Heart right ventricle (tissue), 16 donors: ENCODE measurements around the gene C18orf32. TPM values are rescaled to one million over a fixed set of nuclear protein-coding genes. Genes with fewer than 3 reads are reported as not detected.
A peak's percentile ranks its signal among the peaks of the same experiment; 100 is the strongest.

Source experiments
- ATAC-seq, 8 donors: fragments of 200-7000 bp; cut with Tn5 transposase; one replicate each; pipeline ENCODE4 v1.9.1; 2020; ENCODE audit warnings: mild to moderate bottlenecking in 8 of 8, moderate library complexity in 8 of 8, moderate number of reproducible peaks in 1 of 8
- DNase-seq, 2 donors: peaks; one replicate each; pipeline ENCODE4 v3.0.0-alpha.2; 2020
- H3K27ac ChIP-seq, 10 donors: fragments of 200-600 bp; sonication (generic) in 2 of 10; one replicate each; pipeline versions ENCODE4 v1.5.0 to v1.8.0; 2020 to 2022; ENCODE audit warnings: mild to moderate bottlenecking in 3 of 10
- H3K27me3 ChIP-seq, 7 donors: fragments of 200-600 bp; one replicate each; pipeline ENCODE4 v1.8.0; 2021 to 2022; ENCODE audit warnings: mild to moderate bottlenecking in 2 of 7
- H3K36me3 ChIP-seq, 9 donors: fragments of 200-600 bp; sonication (generic) in 1 of 9; one replicate each; pipeline versions ENCODE4 v1.5.0 to v1.8.0; 2020 to 2022; ENCODE audit warnings: mild to moderate bottlenecking in 2 of 9
- H3K4me1 ChIP-seq, 9 donors: fragments of 200-600 bp; sonication (generic) in 1 of 9; one replicate each; pipeline versions ENCODE4 v1.5.0 to v1.8.0; 2020 to 2022; ENCODE audit warnings: mild to moderate bottlenecking in 4 of 9
- H3K4me3 ChIP-seq, 10 donors: fragments of 200-600 bp; sonication (generic) in 2 of 10; one replicate each; pipeline versions ENCODE4 v1.5.0 to v1.8.0; 2020 to 2022; ENCODE audit warnings: mild to moderate bottlenecking in 7 of 10, moderate library complexity in 2 of 10
- H3K9me3 ChIP-seq, 11 donors: fragments of 200-600 bp in 10 of 11; sonication (generic) in 2 of 11; one replicate each; pipeline versions ENCODE4 v1.5.0 to v1.8.0; 2013 to 2022; ENCODE audit warnings: mild to moderate bottlenecking in 2 of 11, control low read depth in 1 of 11, moderate library complexity in 1 of 11
- WGBS, 2 donors: extraction: QIAGEN DNeasy Blood & Tissue Kit; methylation state at CpG; one replicate each; pipeline ENCODE4 v1.1.7; 2013; ENCODE audit warnings: inconsistent platforms in 1 of 2; 5-methylcytosine and 5-hydroxymethylcytosine counted together
- intact Hi-C, 10 donors: fragments of 100-400 bp; cut with DNase I; formaldehyde crosslinking; loops; one replicate each; pipeline versions ENCODE4 v1.11.1 to v1.14.2; 2022
- polyA plus RNA-seq, 2 donors: library from polyadenylated mRNA; stranded (reverse); fragments of 200-250 nt; gene quantifications; one replicate each; pipeline ENCODE4 v1.2.3, GENCODE V29; 2013
- total RNA-seq, 10 donors: library from RNA; stranded (reverse); fragmentation: NEBNext Ultra II Directional in 3 of 10; extraction: Animal tissue kit (Norgen Biotek cat#: 25700) in 3 of 10; gene quantifications; one replicate each; pipeline versions ENCODE4 v1.2.1 to v1.2.4, GENCODE V29; 2021 to 2023
- TF ChIP-seq, protein P1 (sequence below), 9 donors: fragments of 200-600 bp; sonication (generic) in 2 of 9; IDR thresholded peaks; one replicate each; pipeline versions ENCODE4 v1.5.0 to v1.8.0; 2021 to 2022; ENCODE audit warnings: antibody characterized with exemption in 9 of 9, mild to moderate bottlenecking in 5 of 9, moderate library complexity in 1 of 9
- donor health status: Arrhythmogenic right ventricular cardiomyopathy.
- donor health status: ischemic (EF 13 %, LVEDD 7.1; RV severe dilation, severe dysfunction).
- donor health status: healthy with polysubstance abuse.
- donor health status: DM: no; HTN: yes; CAD: no.
- donor health status: DM: no; HTN: no; CAD: no.
- donor health status: ischemic (EF 25% LVEDD 6.9; RV normal size, moderate dysfunction).
- donor health status: ischemic (EF 25% LVEDD 5.7; RV mildly dilated, moderate dysfunction).
- donor health status: healthy.
- donor health status: DM: yes; HTN: yes; CAD: no.
- donor health status: Ischemic cardiomyopathy.
- donor health status: ischemic (EF 35%, LVEDD 5.7; RV mildly dilated, moderate dysfunction).
- donor health status: nonischemic (EF 11% LVEDD 7.7; RV severe dilation, severe dysfunction).
- donor health status: DM: yes; HTN: yes; CAD: no.
- donor health status: PGD.
- donor health status: ischemic (EF 29% LVEDD 5.4; RV normal size, mild dysfunction).
- donor health status: nonischemic (EF 23%, LVEDD 6.1; RV moderate dilation, normal function).

C18orf32 gene
- total and polyA plus RNA-seq, 12 donors: 25.1 to 68.3 (median 43.3) TPM

DNA sequence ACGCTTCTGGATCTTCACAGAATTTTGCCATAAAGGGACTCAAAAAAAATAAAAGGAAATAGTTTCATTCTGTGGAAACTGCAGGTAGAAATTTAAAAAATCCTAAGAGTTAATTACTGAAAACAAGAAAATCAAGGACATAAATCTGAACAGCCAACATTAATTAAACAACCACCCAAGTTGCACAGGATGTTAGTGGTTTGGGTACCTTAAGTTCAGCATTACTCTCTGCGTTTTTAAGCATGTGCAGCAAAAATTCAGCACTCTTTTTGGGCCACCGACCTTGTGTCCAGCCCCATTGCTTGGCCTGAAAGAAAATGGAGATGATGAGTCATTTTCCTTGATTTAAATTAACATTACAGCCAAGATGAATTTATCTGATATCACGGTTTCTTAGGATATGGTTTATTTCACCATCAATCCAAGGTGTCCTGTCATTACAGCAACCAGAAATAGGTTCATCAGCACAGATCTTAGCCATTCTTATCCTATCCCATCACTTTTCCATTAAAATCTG lies 3.3 kb upstream of the C18orf32 start:
- ATAC-seq (no peak), DNase-seq (no peak)
- WGBS, 2 donors: 68 to 73% methylated on average over 4 of the region's 4 CpGs
- no peaks in the 10 kb centered on the region for H3K9me3 ChIP-seq
- TF ChIP-seq, protein P1, sequence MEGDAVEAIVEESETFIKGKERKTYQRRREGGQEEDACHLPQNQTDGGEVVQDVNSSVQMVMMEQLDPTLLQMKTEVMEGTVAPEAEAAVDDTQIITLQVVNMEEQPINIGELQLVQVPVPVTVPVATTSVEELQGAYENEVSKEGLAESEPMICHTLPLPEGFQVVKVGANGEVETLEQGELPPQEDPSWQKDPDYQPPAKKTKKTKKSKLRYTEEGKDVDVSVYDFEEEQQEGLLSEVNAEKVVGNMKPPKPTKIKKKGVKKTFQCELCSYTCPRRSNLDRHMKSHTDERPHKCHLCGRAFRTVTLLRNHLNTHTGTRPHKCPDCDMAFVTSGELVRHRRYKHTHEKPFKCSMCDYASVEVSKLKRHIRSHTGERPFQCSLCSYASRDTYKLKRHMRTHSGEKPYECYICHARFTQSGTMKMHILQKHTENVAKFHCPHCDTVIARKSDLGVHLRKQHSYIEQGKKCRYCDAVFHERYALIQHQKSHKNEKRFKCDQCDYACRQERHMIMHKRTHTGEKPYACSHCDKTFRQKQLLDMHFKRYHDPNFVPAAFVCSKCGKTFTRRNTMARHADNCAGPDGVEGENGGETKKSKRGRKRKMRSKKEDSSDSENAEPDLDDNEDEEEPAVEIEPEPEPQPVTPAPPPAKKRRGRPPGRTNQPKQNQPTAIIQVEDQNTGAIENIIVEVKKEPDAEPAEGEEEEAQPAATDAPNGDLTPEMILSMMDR (IDR thresholded peaks at IDR 0.05): no peak
- peaks cover 0 to 55% (median 30%) of the 10 kb centered on the region in 9 donors for H3K4me1 ChIP-seq
- peak overlapping the region in 1 of 10 donors; percentile 79 for H3K4me3 ChIP-seq
- no peaks in the 10 kb centered on the region for H3K27me3 ChIP-seq
- peaks cover 0 to 41% (median 28%) of the 10 kb centered on the region in 9 donors for H3K36me3 ChIP-seq
- intact Hi-C loops: no loop called here
- H3K27ac ChIP-seq: peak overlapping the region in 1 of 10 donors; percentile 93

DNA sequence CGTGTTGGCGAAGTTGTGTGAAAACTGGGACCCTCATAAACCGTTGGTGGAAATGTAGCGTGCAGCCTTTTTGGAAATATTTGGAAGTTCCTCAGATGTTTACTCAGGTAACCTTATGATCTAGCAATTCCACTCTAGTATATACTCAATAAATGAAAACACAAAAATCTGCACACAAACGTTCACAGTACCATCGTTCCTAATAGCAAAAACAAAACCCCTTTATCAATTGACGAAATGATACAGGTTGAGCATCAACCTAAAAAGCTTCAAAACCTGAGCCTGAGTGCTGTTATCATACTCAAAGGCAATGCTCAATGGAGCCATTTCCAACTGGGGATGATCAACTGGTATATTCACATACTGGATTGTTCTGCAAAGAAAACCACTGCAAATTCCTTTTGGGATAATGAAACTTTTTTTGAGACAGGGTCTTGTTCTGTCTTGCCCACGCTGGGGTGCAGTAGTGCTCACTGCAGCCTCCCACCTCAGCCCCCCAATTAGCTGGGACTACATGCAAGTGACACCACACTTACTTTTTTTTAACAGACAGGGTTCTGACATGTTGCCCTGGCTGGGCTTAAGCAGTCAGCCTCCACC lies 777 bp upstream of the C18orf32 start:
- intact Hi-C loops: no loop called here
- no peak for ATAC-seq
- TF ChIP-seq, protein P1 (IDR thresholded peaks at IDR 0.05): no peak
- peak overlapping the region; percentile 45 to 95 (median 75) for H3K4me3 ChIP-seq
- H3K4me1 ChIP-seq: peaks cover 0 to 55% (median 34%) of the 10 kb centered on the region in 9 donors
- H3K27me3 ChIP-seq: no peaks in the 10 kb centered on the region
- peaks cover 0 to 51% (median 30%) of the 10 kb centered on the region in 9 donors for H3K36me3 ChIP-seq
- DNase-seq: no peak
- no peaks in the 10 kb centered on the region for H3K9me3 ChIP-seq
- WGBS, 2 donors: 75 to 78% methylated on average over 8 of the region's 8 CpGs
- peak overlapping the region in 9 of 10 donors; percentile 86 to 99 (median 95) for H3K27ac ChIP-seq

DNA sequence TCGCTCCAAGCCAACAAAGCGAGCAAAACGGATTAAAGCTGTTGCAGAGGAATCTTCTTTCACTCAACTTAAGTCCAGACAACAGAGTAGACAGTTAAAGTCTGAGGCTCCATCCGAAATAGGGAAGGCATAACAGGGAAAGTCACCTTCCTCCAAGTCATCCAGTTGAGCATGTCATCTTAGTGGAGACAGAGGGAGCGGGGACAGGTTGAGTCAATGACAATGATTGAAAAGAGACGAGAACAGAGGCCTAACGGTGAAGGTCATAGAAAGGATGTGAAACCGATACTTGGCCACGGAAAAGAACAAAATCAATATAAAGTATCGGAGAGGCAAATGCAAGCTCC lies 455 bp downstream of the C18orf32 start:
- Histone ChIP-seq H3K9me3 (no peaks in the 10 kb centered on the region), H3K4me3 (peak overlapping the region; percentile 45 to 95 (median 75)), H3K27me3 (no peaks in the 10 kb centered on the region), H3K36me3 (peaks cover 0 to 63% (median 34%) of the 10 kb centered on the region in 9 donors), H3K4me1 (peaks cover 0 to 53% (median 32%) of the 10 kb centered on the region in 9 donors), H3K27ac (peak overlapping the region; percentile 86 to 99 (median 95))
- 2 to 3% methylated on average over 10 of the region's 10 CpGs for WGBS, 2 donors
- intact Hi-C loops: no loop called here
- DNase-seq (no peak), ATAC-seq (peak; percentile 7 to 33 (median 24))
- TF ChIP-seq, protein P1 (IDR thresholded peaks at IDR 0.05): no peak

DNA sequence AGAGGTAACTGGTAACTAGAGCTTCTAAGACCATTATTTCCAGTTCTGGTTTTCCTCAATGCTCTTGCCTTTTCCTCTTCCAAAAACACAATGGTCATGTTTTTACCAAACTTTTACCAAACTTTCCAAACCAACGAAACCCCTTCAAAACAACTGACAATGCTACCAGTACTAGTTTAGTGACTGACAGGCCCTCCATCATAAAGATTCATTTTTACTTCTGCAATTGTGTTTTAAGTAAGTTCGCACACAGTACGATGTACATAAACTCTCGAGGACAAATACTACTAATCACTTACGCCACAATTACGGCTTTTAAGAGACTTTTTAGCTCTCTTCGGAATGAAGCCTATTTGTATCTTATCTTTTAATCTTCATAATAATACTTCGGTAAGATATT lies 900 bp downstream of the C18orf32 start:
- ATAC-seq: no peak
- Histone ChIP-seq H3K27ac (peak overlapping the region; percentile 86 to 99 (median 95)), H3K9me3 (no peaks in the 10 kb centered on the region), H3K4me3 (peak overlapping the region; percentile 45 to 95 (median 75)), H3K27me3 (no peaks in the 10 kb centered on the region), H3K4me1 (peaks cover 0 to 49% (median 28%) of the 10 kb centered on the region in 9 donors), H3K36me3 (peaks cover 0 to 63% (median 34%) of the 10 kb centered on the region in 9 donors)
- intact Hi-C loops: no loop called here
- DNase-seq: no peak
- TF ChIP-seq, protein P1 (IDR thresholded peaks at IDR 0.05): no peak
- 34 to 38% methylated on average over 8 of the region's 8 CpGs for WGBS, 2 donors
